Stimulated activated CD8-positive, alpha-beta memory T cell treated with anti-CD3 and anti-CD28 coated beads, Interleukin-12 subunit alpha, Interleukin-12 subunit beta, amount 100 ng/mL, for 24 hours (primary cell): Measurements from ENCODE around the gene OR2T35.

Experiments used
- DNase-seq: peaks from one replicate; pipeline ENCODE4 v3.0.0-alpha.2; 2020; ENCODE audit errors: extremely low read depth

OR2T35 gene

GRCh38 chr1:248625971-248626370 lies 19.1 kb downstream of the OR2T35 start:
- no peak for DNase-seq

GRCh38 chr1:248625166-248625565 lies 19.9 kb downstream of the OR2T35 start:
- DNase-seq = no peak

- DNase-seq = no peak
Measured at GRCh38 chr1:248622570-248623001, 22.5 kb downstream of the OR2T35 start.

- DNase-seq = no peak
Measured at GRCh38 chr1:248621770-248622169, 23.3 kb downstream of the OR2T35 start.

- no peak for DNase-seq
Measured at GRCh38 chr1:248618878-248619277, 26.2 kb downstream of the OR2T35 start.

- DNase-seq = no peak
Measured at GRCh38 chr1:248618119-248618518, 27.0 kb downstream of the OR2T35 start.

- DNase-seq = no peak
Measured at GRCh38 chr1:248613742-248614141, 31.3 kb downstream of the OR2T35 start.

- no peak for DNase-seq
Measured at GRCh38 chr1:248611883-248612414, 33.1 kb downstream of the OR2T35 start.

- no peak for DNase-seq
Measured at GRCh38 chr1:248610301-248610700, 34.8 kb downstream of the OR2T35 start.

- DNase-seq = no peak
Measured at GRCh38 chr1:248599396-248599795, 45.7 kb downstream of the OR2T35 start.

GRCh38 chr1:248597589-248597988 lies 47.5 kb downstream of the OR2T35 start, which contains the start of gene OR2T10:
Gene OR2T10, minus strand, starts transcription at chr1:248597700. Its CDS starts 3,932 bp downstream, at chr1:248593768.
- DNase-seq = no peak

GRCh38 chr1:248596615-248597014 lies 48.5 kb downstream of the OR2T35 start:
- no peak for DNase-seq

GRCh38 chr1:248593226-248593625 lies 51.9 kb downstream of the OR2T35 start:
- DNase-seq = no peak

- no peak for DNase-seq
Measured at GRCh38 chr1:248592655-248593054, 52.4 kb downstream of the OR2T35 start.

- DNase-seq = no peak
Measured at GRCh38 chr1:248590055-248590454, 55.0 kb downstream of the OR2T35 start.

GRCh38 chr1:248589334-248589733 lies 55.7 kb downstream of the OR2T35 start:
- DNase-seq = no peak
